HG03521 (cell line): Measurements from ENCODE around the gene ARRB1.

Source experiments
- ATAC-seq: cut with Tn5 transposase; IDR thresholded peaks from one replicate; pipeline ENCODE4 v1.9.1; 2021; ENCODE audit warnings: mild to moderate bottlenecking, moderate library complexity; ENCODE audit not compliant: unreplicated experiment

The ARRB1 gene

GRCh38 chr11:75303544-75304224 is 47.8 kb downstream of the ARRB1 start:
- ATAC-seq, result no peak

DNA sequence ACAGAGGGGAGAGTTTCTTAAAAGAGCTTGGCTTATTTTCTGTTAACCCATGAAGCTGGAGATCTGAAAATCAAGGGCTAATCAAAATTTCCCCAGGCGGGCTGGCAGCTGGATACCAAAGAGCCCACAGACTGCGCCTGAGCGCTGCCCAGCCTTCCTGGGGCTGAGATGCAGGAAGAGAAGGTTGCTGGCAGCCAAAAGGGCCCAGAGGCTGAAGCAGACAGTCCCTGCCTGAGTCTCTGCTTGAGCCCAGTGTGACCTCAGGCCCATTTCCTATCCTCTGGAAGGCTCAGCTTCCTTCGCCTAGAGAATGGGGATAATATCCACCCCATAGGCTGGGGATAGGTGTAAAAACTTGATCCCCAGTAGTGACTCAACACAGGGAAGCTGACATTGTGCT is 49.1 kb downstream of the ARRB1 start:
- ATAC-seq, result no peak

- ATAC-seq, result no peak
Observed at GRCh38 chr11:75301601-75302345, 49.7 kb downstream of the ARRB1 start.

- ATAC-seq, result no peak
Observed at GRCh38 chr11:75301131-75301530, 50.3 kb downstream of the ARRB1 start.

DNA sequence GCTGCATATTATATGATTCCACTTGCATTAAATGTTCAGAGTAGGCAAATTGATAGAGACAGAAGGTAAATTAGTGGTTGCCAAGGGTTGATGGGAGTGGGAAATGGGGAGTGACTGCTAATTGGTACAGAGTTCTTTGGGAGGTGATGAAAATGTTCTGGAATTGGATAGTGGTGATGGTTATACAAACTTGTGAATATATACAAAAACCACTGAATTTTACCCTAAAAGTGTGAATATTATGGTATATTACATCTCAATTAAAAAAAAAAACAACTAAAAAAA is 52.5 kb downstream of the ARRB1 start:
- no peak for ATAC-seq

DNA sequence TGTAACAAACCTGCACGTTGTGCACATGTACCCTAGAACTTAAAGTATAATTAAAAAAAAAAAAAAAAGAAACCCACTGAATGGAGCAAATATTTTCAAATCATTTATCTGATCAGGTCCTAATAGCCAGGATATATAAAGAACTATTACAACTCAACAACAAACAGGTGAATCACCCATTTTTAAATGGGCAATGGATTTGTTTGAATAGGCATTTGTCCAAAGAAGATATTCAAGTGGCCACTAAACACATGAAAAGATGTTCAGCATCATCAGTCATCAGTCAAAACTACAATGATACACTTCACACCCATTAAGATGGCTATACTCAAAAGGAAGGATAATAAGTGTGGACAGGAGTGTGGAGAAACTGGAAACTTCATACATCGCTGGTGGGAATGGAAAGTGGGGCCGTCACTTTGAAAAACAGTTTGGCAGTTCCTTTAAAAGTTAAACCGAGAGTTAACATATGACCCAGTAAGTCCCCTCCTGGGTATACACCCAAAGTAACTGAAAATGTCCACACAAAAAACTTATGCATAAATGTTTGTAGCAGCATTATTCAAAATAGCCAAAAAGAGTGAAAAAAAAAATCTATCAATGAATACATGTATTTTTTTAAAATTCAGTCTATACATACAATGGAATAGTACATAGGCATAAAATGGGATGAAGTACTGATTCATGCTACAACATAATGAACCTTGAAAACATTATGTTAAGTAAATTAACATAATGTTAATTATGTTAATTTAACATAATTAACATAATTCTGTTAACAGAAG is 53.1 kb downstream of the ARRB1 start:
- ATAC-seq, result no peak

DNA sequence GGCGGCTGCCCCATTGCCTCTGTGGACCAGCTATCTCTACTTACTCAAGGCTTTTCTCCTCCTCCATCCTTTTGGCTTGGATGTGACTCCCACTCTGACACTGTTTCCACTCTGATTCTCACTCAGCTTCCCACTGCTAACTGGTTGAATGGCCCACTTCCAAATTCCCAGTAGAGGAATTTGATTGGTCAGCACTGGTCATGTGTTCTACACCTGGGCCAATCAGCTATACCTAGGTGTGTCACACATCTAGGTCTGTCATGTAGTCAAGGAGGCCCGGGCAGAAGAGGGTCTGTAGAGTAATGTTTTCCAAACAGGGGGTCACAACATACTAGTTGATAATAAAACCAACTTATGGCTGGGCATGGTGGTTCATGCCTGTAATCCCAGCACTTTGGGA is 57.6 kb downstream of the ARRB1 start:
- ATAC-seq, result no peak

DNA sequence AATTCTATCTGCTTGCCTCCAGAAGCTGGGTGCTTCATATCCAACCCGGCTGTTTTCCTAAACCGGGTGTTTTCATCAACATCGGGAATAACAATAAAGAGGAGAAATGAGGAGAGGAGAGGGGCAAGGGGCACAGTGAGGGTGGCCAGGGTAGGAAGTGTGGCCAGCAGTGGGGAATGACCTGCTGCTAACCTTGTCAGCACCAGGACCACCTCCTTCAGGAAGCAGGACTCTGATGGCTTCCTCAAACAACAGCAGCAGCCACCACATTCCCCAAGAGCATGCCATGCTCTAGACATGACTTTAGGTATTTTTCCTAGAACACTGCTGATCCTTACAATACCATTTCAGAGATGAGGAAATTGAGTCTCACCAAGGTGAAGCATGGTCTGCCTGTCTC is 58.5 kb downstream of the ARRB1 start:
- ATAC-seq, result no peak

GRCh38 chr11:75291741-75292140 is 59.7 kb downstream of the ARRB1 start:
- no peak for ATAC-seq

DNA sequence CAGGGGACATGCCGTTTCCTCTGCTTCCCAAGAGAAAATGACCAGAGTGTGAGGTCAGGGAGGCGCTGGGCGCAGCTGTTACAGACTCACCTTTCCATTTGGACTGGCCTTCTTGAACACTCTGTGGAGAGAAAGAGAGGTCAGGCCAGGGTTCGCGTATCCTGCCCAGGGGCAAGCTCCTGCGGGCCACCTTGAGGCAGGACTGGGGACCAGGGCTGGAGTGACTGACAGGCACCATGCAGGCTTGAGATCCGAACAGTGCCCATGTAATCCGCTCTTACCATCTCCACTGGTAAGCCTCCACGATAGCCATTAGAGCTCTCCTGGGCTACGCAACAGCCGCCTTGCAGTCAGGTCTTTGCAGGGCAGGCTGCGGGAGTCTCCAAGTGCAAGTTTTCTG is 61.5 kb downstream of the ARRB1 start:
- no peak for ATAC-seq

DNA sequence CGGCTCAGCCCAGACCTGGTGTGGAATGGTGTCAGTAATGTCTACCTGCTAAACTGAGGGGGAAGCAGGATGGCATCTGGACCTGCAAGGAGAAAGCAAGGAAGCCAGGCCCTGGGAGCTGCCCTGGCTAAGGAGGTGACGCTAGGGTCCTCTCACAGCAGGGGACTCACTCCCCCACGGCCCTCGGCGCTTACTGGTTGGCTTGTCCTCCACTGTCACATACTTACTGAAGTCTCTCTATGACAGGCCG is 62.0 kb downstream of the ARRB1 start:
- ATAC-seq, result no peak

- no peak for ATAC-seq
Observed at GRCh38 chr11:75287579-75287978, 63.9 kb downstream of the ARRB1 start.

- ATAC-seq, result no peak
Observed at GRCh38 chr11:75286826-75287465, 64.5 kb downstream of the ARRB1 start.

GRCh38 chr11:75285776-75286360 is 65.6 kb downstream of the ARRB1 start:
- no peak for ATAC-seq

- no peak for ATAC-seq
Observed at GRCh38 chr11:75283391-75283931, 68.0 kb downstream of the ARRB1 start.

- ATAC-seq, result no peak
Observed at GRCh38 chr11:75281469-75282095, 69.9 kb downstream of the ARRB1 start.

GRCh38 chr11:75280770-75281468 is 70.5 kb downstream of the ARRB1 start:
- no peak for ATAC-seq

GRCh38 chr11:75280227-75280701 is 71.2 kb downstream of the ARRB1 start:
- no peak for ATAC-seq

DNA sequence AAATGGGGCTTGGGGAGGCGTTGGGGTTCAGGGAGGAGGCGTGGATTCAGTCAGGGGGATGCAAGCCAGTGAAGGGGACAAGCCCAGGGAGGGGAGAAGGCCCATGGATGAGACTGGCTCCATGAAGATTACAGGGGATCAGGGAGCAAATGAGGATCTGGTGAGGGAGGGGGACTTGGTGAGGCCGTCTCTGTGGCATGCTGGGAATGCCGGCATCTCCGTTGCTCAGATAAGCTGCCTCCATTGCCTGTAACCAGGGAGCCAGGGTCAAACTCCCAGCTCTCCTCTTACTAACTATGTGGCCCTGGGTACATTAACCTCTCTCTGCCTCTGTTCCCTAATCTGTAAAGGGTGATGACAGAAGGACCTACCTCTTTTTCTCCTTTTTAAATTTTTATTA is 72.2 kb downstream of the ARRB1 start:
- no peak for ATAC-seq
